Right lobe of liver (tissue), 6 donors: ENCODE data around the gene TRMT1L. TPM values are rescaled to one million over a fixed set of nuclear protein-coding genes. Genes with fewer than 3 reads are reported as not detected.
A peak's percentile ranks its signal among the peaks of the same experiment; 100 is the strongest.
"Not testable (repeated sequence)": the region's sequence is repeated elsewhere in the genome, so short reads cannot be mapped to it uniquely, and the experiment has no call there.

Experiments
- ATAC-seq, 4 donors: fragments of 200-7000 bp; cut with Tn5 transposase; one replicate each; pipeline ENCODE4 v1.9.1; 2020; ENCODE audit warnings: mild to moderate bottlenecking in 4 of 4, moderate library complexity in 4 of 4
- DNase-seq, 3 donors: peaks; one replicate each; pipeline ENCODE4 v3.0.0-alpha.2; 2020
- H3K27ac ChIP-seq, 3 donors: fragments of 200-600 bp; one replicate each; pipeline ENCODE4 v1.8.0; 2022
- H3K27me3 ChIP-seq, 2 donors: fragments of 200-600 bp; one replicate each; pipeline ENCODE4 v1.8.0; 2022
- H3K36me3 ChIP-seq, 4 donors: fragments of 200-600 bp; sonication (generic) in 1 of 4; one replicate each; pipeline versions ENCODE4 v1.5.1 to v1.8.0; 2017 to 2022; ENCODE audit warnings: control low read depth in 1 of 4
- H3K4me1 ChIP-seq, 4 donors: fragments of 200-600 bp; sonication (generic) in 1 of 4; one replicate each; pipeline versions ENCODE4 v1.5.1 to v1.8.0; 2017 to 2022; ENCODE audit warnings: control low read depth in 1 of 4
- H3K4me3 ChIP-seq, 3 donors: fragments of 200-600 bp; one replicate each; pipeline ENCODE4 v1.8.0; 2022
- H3K9me3 ChIP-seq, 4 donors: fragments of 200-600 bp; sonication (generic) in 1 of 4; one replicate each; pipeline versions ENCODE4 v1.5.1 to v1.8.0; 2017 to 2022; ENCODE audit warnings: control low read depth in 1 of 4
- CTCF ChIP-seq, 4 donors: fragments of 200-600 bp in 3 of 4; fragments of 450-650 bp in 1 of 4; IDR thresholded peaks; one replicate each; pipeline versions ENCODE4 v1.5.1 to v1.8.0; 2016 to 2022; ENCODE audit warnings: antibody characterized with exemption in 4 of 4, mild to moderate bottlenecking in 2 of 4
- POLR2A ChIP-seq: fragments of 450-650 bp; IDR thresholded peaks from one replicate; pipeline ENCODE4 v1.6.1; 2017; ENCODE audit warnings: antibody characterized with exemption, mild to moderate bottlenecking
- WGBS: methylation state at CpG from one replicate; pipeline ENCODE4 v1.1.6; 2018; ENCODE audit warnings: low coverage, low lambda C conversion rate; ENCODE audit not compliant: insufficient coverage; ENCODE audit errors: missing lambda C conversion rate; 5-methylcytosine and 5-hydroxymethylcytosine counted together
- intact Hi-C, 2 donors: fragments of 100-400 bp; cut with DNase I; formaldehyde crosslinking; loops; one replicate each; pipeline versions ENCODE4 v1.11.2 to v1.14.1; 2022
- long read RNA-seq: library from polyadenylated mRNA; unstranded; transcript quantifications from one replicate; pipeline ENCODE4 v2.0.0, GENCODE V29; 2019
- total RNA-seq, 6 experiments: library from RNA; depleted of rRNA in 2 of 6; stranded (reverse); fragments of >200 nt in 2 of 6; fragmentation: NEBNext Ultra II Directional in 3 of 6; extraction: Animal tissue kit (Norgen Biotek cat#: 25700) in 3 of 6; gene quantifications; one replicate each; pipeline versions ENCODE4 v1.1.0 to v1.2.4, GENCODE V29; 2016 to 2023
- donor health status: DM: no; HTN: yes; CAD: no.
- donor health status: DM: no; HTN: no; CAD: no.
- donor health status: DM: no; HTN: no; CAD: no.
- donor health status: DM: no; HTN: yes; CAD: no.
- donor health status: DM: no; HTN: yes; CAD: no.

Gene TRMT1L
- total RNA-seq, result 10 to 100 TPM in 3 of 6 experiments, 1 to 10 TPM in 3; 7.9 to 19.2 (median 10.3) TPM
- long read RNA-seq, full-length matches to known transcripts, result 3 of 4 reads
- long read RNA-seq, partial matches to known transcripts, result 1 of 4 reads
- long read RNA-seq, other reads (novel, unspliced or antisense), result 0 of 4 reads

DNA sequence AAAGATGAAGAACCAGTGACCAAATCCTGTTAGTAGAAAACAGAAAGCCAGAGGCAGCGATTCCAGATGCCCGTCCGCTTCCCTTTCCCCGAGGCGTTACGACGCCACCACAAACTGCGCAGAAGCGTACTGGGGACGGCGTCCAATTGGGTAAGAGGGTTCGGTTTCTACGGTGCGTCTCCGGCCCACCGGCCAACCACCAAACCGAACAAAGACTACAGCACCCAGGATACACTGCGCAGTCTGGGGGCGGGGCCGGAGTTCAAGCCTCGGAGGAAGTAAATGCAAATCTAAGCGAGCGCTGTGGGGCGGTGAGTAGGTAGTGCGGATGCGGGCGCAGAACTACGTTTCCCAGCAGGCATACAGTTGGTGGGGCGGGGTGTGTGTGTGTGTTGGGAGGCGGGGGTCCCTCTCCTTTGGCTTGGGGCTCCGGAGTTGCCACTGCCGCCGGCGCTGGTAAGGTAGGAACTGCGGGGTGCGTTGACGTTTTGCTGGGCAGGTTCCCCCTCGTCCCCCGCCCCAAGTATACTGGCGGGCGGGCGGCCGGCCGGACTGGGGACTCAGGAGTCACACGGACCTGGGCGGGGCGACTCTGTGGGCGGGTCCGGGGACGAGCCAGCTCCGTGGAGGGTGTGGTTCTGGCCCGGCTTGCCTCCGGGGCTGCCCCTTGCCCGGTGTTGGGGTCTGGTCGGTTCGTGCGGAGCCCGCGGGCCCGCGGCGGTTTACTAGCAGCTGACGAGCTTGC lies at the start of gene TRMT1L, which contains the start of gene SWT1:
Gene TRMT1L, minus strand, starts transcription at position 100 of the 745 bp plus-strand sequence. CDS start 241 bp downstream, outside the sequence.
Gene SWT1, plus strand, starts transcription at position 314 of the 745 bp plus-strand sequence. CDS start 3,675 bp downstream, outside the sequence.
- peak; percentile 97 for TF ChIP-seq POLR2A
- no peak for TF ChIP-seq CTCF (IDR thresholded peaks at IDR 0.05)
- peak within 1 kb of the TSS; percentile 74 to 88 (median 78) for H3K4me3 ChIP-seq
- 0% methylated on average over 12 of the region's 63 CpGs for WGBS
- intact Hi-C loops, result no loop called here
- H3K4me1 ChIP-seq, result peaks cover 0 to 22% (median 3%) of the 10 kb centered on the region in 4 donors
- peak within 1 kb of the TSS; percentile 94 to 98 (median 96) for H3K27ac ChIP-seq
- no peaks in the 10 kb centered on the region for H3K9me3 ChIP-seq
- no peaks in the 10 kb centered on the region for H3K36me3 ChIP-seq
- DNase-seq (peak; percentile 99 to 100 (median 99)), ATAC-seq (peak; percentile 92 to 98 (median 94))
- no peaks in the 10 kb centered on the region for H3K27me3 ChIP-seq

GRCh38 chr1:185200889-185201288 lies 44.1 kb upstream of the TRMT1L start:
- Histone ChIP-seq H3K4me3 (no peak overlapping the region), H3K36me3 (no peaks in the 10 kb centered on the region), H3K27me3 (no peaks in the 10 kb centered on the region), H3K4me1 (no peaks in the 10 kb centered on the region), H3K9me3 (no peaks in the 10 kb centered on the region), H3K27ac (no peak overlapping the region)
- intact Hi-C loops, result no loop called here
- whole genome bisulfite sequencing, result 97% methylated on average over 6 of the region's 8 CpGs
- DNase-seq (no peak), ATAC-seq (no peak)
- TF ChIP-seq CTCF (IDR thresholded peaks at IDR 0.05), result no peak
- TF ChIP-seq POLR2A, result no peak

DNA sequence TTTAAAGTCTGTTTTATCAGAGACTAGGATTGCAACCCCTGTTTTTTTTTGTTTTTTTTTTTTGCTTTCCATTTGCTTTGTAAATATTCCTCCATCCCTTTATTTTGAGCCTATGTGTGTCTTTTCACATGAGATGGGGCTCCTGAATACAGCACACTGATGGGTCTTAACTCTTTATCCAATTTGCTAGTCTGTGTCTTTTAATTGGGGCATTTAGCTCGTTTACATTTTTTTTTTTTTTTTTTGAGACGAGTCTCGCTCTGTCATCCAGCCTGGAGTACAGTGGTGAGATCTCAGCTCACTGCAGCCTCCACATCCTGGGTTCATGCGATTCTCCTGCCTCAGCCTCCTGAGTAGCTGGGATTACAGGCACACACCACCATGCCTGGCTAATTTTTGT lies 42.0 kb upstream of the TRMT1L start:
- DNase-seq, H3K36me3 ChIP-seq, H3K9me3 ChIP-seq, H3K27me3 ChIP-seq, H3K27ac ChIP-seq, intact Hi-C loops, ATAC-seq, H3K4me3 ChIP-seq, H3K4me1 ChIP-seq: not testable (repeated sequence)
- WGBS, result 95% methylated on average over 2 of the region's 4 CpGs

- TF ChIP-seq POLR2A (no peak), CTCF (IDR thresholded peaks at IDR 0.05) (no peak)
- no peaks in the 10 kb centered on the region for H3K36me3 ChIP-seq
- DNase-seq (no peak), ATAC-seq (no peak)
- 64% methylated on average over 1 of the region's 1 CpG for WGBS
- H3K27ac ChIP-seq, result no peak overlapping the region
- H3K4me3 ChIP-seq, result no peak overlapping the region
- H3K4me1 ChIP-seq, result no peaks in the 10 kb centered on the region
- H3K9me3 ChIP-seq, result no peaks in the 10 kb centered on the region
- intact Hi-C loops, result no loop called here
- no peaks in the 10 kb centered on the region for H3K27me3 ChIP-seq
Measured at GRCh38 chr1:185193756-185194155, 37.0 kb upstream of the TRMT1L start.

GRCh38 chr1:185170291-185170848 lies 13.6 kb upstream of the TRMT1L start:
- no peaks in the 10 kb centered on the region for H3K27me3 ChIP-seq
- ATAC-seq (peak; percentile 74 to 87 (median 74)), DNase-seq (peak in 1 of 3 donors; percentile 19)
- TF ChIP-seq CTCF (IDR thresholded peaks at IDR 0.05) (peak; percentile 50 to 75 (median 63)), POLR2A (no peak)
- H3K36me3 ChIP-seq, result peaks cover 0 to 17% (median 0%) of the 10 kb centered on the region in 4 donors
- no peaks in the 10 kb centered on the region for H3K4me1 ChIP-seq
- no peak overlapping the region for H3K4me3 ChIP-seq
- no peaks in the 10 kb centered on the region for H3K9me3 ChIP-seq
- WGBS, result 18% methylated on average over 5 of the region's 5 CpGs
- H3K27ac ChIP-seq, result no peak overlapping the region
- intact Hi-C loops, result no loop called here
